Mesendoderm (in vitro differentiated cells): ENCODE results near the gene ZNF333.

Source experiments
- DNase-seq: peaks from one replicate; pipeline ENCODE4 v3.0.0; 2013
- H2AK5ac ChIP-seq: 2 replicates; pipeline ENCODE4 v1.6.1; 2013; ENCODE audit warnings: low read length, inconsistent platforms
- H2BK120ac ChIP-seq: 2 replicates; pipeline ENCODE4 v1.6.1; 2013; ENCODE audit warnings: low read depth, mild to moderate bottlenecking, low read length, moderate library complexity, mixed read lengths
- H2BK15ac ChIP-seq: replicated peaks from 2 replicates; pipeline ENCODE4 v1.6.1; 2013; ENCODE audit warnings: low read depth, mild to moderate bottlenecking, moderate library complexity
- H2BK5ac ChIP-seq: 2 replicates; pipeline ENCODE4 v1.6.1; 2013; ENCODE audit warnings: low read length, inconsistent platforms
- H3K18ac ChIP-seq: 2 replicates; pipeline ENCODE4 v1.6.1; 2013; ENCODE audit warnings: mild to moderate bottlenecking, low read length, mixed read lengths
- H3K23ac ChIP-seq: one replicate; pipeline ENCODE4 v1.6.1; 2013; ENCODE audit warnings: low read length
- H3K27ac ChIP-seq: 2 replicates; pipeline ENCODE4 v1.5.1; 2013; ENCODE audit warnings: low read depth, mild to moderate bottlenecking, inconsistent platforms, low read length, moderate library complexity
- H3K27me3 ChIP-seq: 2 replicates; pipeline ENCODE4 v1.6.1; 2013; ENCODE audit warnings: low read length, control low read depth, mild to moderate bottlenecking, inconsistent platforms; ENCODE audit not compliant: insufficient read depth, poor library complexity
- H3K36me3 ChIP-seq: 2 replicates; pipeline ENCODE4 v1.6.1; 2013; ENCODE audit warnings: low read length, inconsistent platforms; ENCODE audit not compliant: control insufficient read depth, insufficient read depth
- H3K4ac ChIP-seq: one replicate; pipeline ENCODE4 v1.6.1; 2013; ENCODE audit warnings: low read depth, mild to moderate bottlenecking, low read length, moderate library complexity
- H3K4me1 ChIP-seq: 2 replicates; pipeline ENCODE4 v1.6.1; 2013; ENCODE audit warnings: low read depth, low read length, inconsistent platforms; ENCODE audit not compliant: control insufficient read depth
- H3K4me2 ChIP-seq: 2 replicates; pipeline ENCODE4 v1.6.1; 2013; ENCODE audit warnings: low read length
- H3K4me3 ChIP-seq: 2 replicates; pipeline ENCODE4 v1.5.1; 2013; ENCODE audit warnings: mild to moderate bottlenecking, low read length
- H3K56ac ChIP-seq: one replicate; pipeline ENCODE4 v1.6.1; 2013; ENCODE audit warnings: low read length
- H3K79me1 ChIP-seq: 2 replicates; pipeline ENCODE4 v1.6.1; 2013; ENCODE audit warnings: low read length, inconsistent platforms
- H3K79me2 ChIP-seq: 2 replicates; pipeline ENCODE4 v1.6.1; 2013; ENCODE audit warnings: mild to moderate bottlenecking, low read length; ENCODE audit not compliant: control insufficient read depth, insufficient read depth
- H3K9ac ChIP-seq: 2 replicates; pipeline ENCODE4 v1.6.1; 2013; ENCODE audit warnings: low read length, inconsistent platforms
- H4K5ac ChIP-seq: one replicate; pipeline ENCODE4 v1.6.1; 2013; ENCODE audit warnings: low read length
- H4K8ac ChIP-seq: one replicate; pipeline ENCODE4 v1.6.1; 2013; ENCODE audit warnings: low read depth, mild to moderate bottlenecking, control low read depth, low read length, moderate library complexity
- WGBS: extraction: QIAGEN DNeasy Blood & Tissue Kit; methylation state at CpG from one replicate; pipeline ENCODE4 v1.1.7; 2013; ENCODE audit warnings: low lambda C conversion rate, missing lambda C conversion rate; ENCODE audit not compliant: insufficient coverage; ENCODE audit errors: extremely low coverage; 5-methylcytosine and 5-hydroxymethylcytosine counted together

Gene ZNF333

DNA sequence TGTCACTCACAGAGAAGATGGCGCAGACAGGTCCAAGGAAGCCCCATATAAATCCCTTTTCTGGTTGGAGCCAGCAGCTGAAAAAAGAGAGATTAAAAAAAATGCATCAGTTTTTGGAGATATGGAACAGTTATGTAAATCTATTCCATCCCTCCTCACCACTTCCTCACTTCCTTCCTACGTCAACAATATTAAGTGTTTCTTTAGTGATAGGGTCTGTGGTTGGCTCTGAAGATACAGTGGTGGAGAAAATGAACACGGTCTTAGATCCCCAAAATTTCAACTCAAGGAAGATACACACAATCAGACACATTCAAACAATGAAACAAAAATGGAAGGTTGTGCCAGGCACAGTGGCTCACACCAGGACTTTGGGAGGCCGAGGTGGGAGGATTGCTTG is 57.0 kb downstream of the ZNF333 start:
- no peaks in the 10 kb centered on the region for H3K79me1 ChIP-seq
- DNase-seq: no peak
- no CpG with 5 or more reads among the region's 4 CpGs for WGBS

DNA sequence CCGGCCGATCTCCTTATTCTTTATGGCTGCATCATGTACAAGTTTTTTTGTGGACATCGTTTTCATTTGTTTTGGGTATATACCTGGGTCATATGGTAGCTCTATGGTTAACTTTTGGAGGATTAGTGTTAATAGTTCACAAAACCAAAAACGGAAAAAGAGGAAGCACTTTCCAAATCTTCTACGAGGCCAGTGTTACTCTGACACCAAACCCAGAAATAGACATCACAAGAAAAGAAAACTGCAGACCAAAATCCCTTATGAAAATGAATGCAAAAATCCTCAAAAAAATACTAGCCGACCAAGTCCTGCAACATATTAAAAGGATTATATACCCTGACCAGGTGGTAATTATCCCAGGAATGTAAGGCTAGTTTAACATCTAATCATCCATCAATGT is 58.8 kb downstream of the ZNF333 start:
- no peak overlapping the region for H3K56ac ChIP-seq
- H3K18ac ChIP-seq: no peak overlapping the region
- H3K9ac ChIP-seq: no peak overlapping the region
- H2AK5ac ChIP-seq: no peak overlapping the region
- no peak for DNase-seq
- no peaks in the 10 kb centered on the region for H3K79me1 ChIP-seq
- no peak overlapping the region for H4K8ac ChIP-seq
- H3K4me1 ChIP-seq: no peaks in the 10 kb centered on the region
- H2BK15ac ChIP-seq: no peak overlapping the region
- no peaks in the 10 kb centered on the region for H3K79me2 ChIP-seq
- no peak overlapping the region for H3K27ac ChIP-seq
- no peaks in the 10 kb centered on the region for H3K36me3 ChIP-seq
- no peak overlapping the region for H3K4me3 ChIP-seq
- no peak overlapping the region for H3K23ac ChIP-seq
- H3K4ac ChIP-seq: no peak overlapping the region
- no peak overlapping the region for H2BK120ac ChIP-seq
- no peak overlapping the region for H4K5ac ChIP-seq
- WGBS: no CpG with 5 or more reads among the region's 6 CpGs
- H3K4me2 ChIP-seq: no peak overlapping the region
- no peak overlapping the region for H2BK5ac ChIP-seq
- H3K27me3 ChIP-seq: no peaks in the 10 kb centered on the region

More for the DNA sequence above, 57.0 kb downstream of the ZNF333 start:
- no peak overlapping the region for H3K18ac ChIP-seq
- no peaks in the 10 kb centered on the region for H3K27me3 ChIP-seq
- H3K36me3 ChIP-seq: no peaks in the 10 kb centered on the region
- H2BK5ac ChIP-seq: no peak overlapping the region
- H3K9ac ChIP-seq: no peak overlapping the region
- no peak overlapping the region for H3K4me2 ChIP-seq
- no peak overlapping the region for H3K23ac ChIP-seq
- H2BK15ac ChIP-seq: no peak overlapping the region
- H3K4ac ChIP-seq: no peak overlapping the region
- H3K4me3 ChIP-seq: no peak overlapping the region
- no peaks in the 10 kb centered on the region for H3K4me1 ChIP-seq
- H4K8ac ChIP-seq: no peak overlapping the region
- no peak overlapping the region for H2AK5ac ChIP-seq
- no peak overlapping the region for H3K56ac ChIP-seq
- H3K79me2 ChIP-seq: no peaks in the 10 kb centered on the region
- H2BK120ac ChIP-seq: no peak overlapping the region
- no peak overlapping the region for H4K5ac ChIP-seq
- no peak overlapping the region for H3K27ac ChIP-seq

DNA sequence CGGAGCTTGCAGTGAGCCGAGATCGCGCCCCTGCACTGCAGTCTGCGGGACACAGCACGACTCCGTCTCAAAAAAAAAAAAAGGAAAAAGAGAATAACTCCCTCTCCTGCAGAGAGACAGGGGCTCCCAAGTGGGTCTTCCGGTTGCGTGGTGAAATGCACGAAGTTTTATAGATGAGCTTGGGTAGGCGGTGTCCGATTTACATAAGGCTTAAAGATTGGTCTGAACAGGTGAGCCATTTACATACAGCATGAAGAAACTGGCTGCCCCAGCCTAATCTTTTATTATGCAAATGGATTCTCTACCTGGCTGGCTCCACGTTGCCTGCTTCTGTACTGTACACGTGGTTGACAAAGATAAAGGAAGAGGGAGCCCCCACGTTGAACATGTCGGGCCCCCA is 69.0 kb downstream of the ZNF333 start:
- no peak overlapping the region for H2BK5ac ChIP-seq
- H3K18ac ChIP-seq: no peak overlapping the region
- H4K5ac ChIP-seq: no peak overlapping the region
- peak overlapping the region; percentile 44 for H4K8ac ChIP-seq
- H3K4ac ChIP-seq: no peak overlapping the region
- H3K36me3 ChIP-seq: no peaks in the 10 kb centered on the region
- no peak overlapping the region for H2AK5ac ChIP-seq
- WGBS: no CpG with 5 or more reads among the region's 16 CpGs
- H3K9ac ChIP-seq: no peak overlapping the region
- H3K4me1 ChIP-seq: no peaks in the 10 kb centered on the region
- H3K4me2 ChIP-seq: peak overlapping the region; percentile 36
- no peaks in the 10 kb centered on the region for H3K79me1 ChIP-seq
- no peak overlapping the region for H3K27ac ChIP-seq
- no peak overlapping the region for H3K23ac ChIP-seq
- H2BK120ac ChIP-seq: no peak overlapping the region
- H3K56ac ChIP-seq: peak overlapping the region; percentile 56
- no peak overlapping the region for H3K4me3 ChIP-seq
- H3K79me2 ChIP-seq: no peaks in the 10 kb centered on the region
- no peaks in the 10 kb centered on the region for H3K27me3 ChIP-seq
- DNase-seq: peak; percentile 39
- no peak overlapping the region for H2BK15ac ChIP-seq

DNA sequence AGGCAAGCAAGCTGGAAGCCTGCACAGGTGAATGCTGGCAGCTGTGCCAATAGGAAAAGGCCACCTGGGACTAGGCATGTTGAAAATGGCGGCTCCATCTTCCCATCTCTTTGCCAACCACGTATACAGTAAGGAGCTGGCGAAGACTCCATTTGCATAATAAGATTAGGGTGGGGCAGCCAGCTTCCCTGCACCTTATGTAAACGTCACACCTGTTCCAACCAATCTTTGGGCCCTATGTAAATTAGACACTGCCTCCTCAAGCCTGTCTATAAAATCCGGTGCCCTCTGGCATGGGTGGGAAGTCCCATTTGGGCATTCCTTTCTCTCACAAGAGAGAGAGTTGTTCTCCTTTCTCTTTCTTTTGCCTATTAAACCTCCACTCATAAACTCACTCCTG is 71.8 kb downstream of the ZNF333 start:
- no peaks in the 10 kb centered on the region for H3K27me3 ChIP-seq
- no peak overlapping the region for H3K27ac ChIP-seq
- H3K4me3 ChIP-seq: no peak overlapping the region
- no peak overlapping the region for H3K9ac ChIP-seq
- H3K79me1 ChIP-seq: no peaks in the 10 kb centered on the region
- H3K23ac ChIP-seq: no peak overlapping the region
- H4K5ac ChIP-seq: no peak overlapping the region
- H3K56ac ChIP-seq: no peak overlapping the region
- no peak overlapping the region for H3K18ac ChIP-seq
- DNase-seq: no peak
- H2BK5ac ChIP-seq: no peak overlapping the region
- no peaks in the 10 kb centered on the region for H3K36me3 ChIP-seq
- H3K79me2 ChIP-seq: no peaks in the 10 kb centered on the region
- no peak overlapping the region for H3K4ac ChIP-seq
- no peak overlapping the region for H4K8ac ChIP-seq
- H3K4me1 ChIP-seq: no peaks in the 10 kb centered on the region
- H2BK120ac ChIP-seq: no peak overlapping the region
- no CpG with 5 or more reads among the region's 5 CpGs for WGBS
- H2BK15ac ChIP-seq: no peak overlapping the region
- no peak overlapping the region for H3K4me2 ChIP-seq
- H2AK5ac ChIP-seq: no peak overlapping the region

DNA sequence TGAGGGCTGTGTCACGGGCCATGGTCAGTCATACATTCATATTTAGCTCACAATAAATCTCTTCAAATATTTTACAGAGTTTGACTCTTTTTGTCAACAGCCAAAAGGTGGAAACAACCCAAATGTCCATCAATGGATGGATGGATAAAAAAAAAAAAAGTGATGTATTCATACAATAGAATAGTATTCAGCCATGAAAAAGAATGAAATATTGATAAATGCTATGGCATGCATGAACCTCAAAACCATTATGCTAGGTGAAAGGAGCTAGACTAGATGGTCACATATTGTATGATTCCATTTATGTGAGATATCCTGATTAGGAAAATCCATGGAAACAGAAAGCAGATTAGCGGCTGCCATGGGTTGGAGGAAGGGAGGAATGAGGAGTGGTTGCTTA is 72.3 kb downstream of the ZNF333 start:
- Histone ChIP-seq H2AK5ac (no peak overlapping the region), H3K23ac (no peak overlapping the region), H2BK5ac (no peak overlapping the region), H2BK15ac (no peak overlapping the region), H3K4ac (no peak overlapping the region), H3K4me3 (no peak overlapping the region), H3K36me3 (no peaks in the 10 kb centered on the region), H3K27ac (no peak overlapping the region), H3K18ac (no peak overlapping the region), H3K4me2 (no peak overlapping the region), H3K79me1 (no peaks in the 10 kb centered on the region), H3K27me3 (no peaks in the 10 kb centered on the region), H3K79me2 (no peaks in the 10 kb centered on the region), H3K9ac (no peak overlapping the region), H4K8ac (no peak overlapping the region), H3K56ac (no peak overlapping the region), H3K4me1 (no peaks in the 10 kb centered on the region), H2BK120ac (no peak overlapping the region), H4K5ac (no peak overlapping the region)
- WGBS: no CpG with 5 or more reads among the region's 2 CpGs
- no peak for DNase-seq

DNA sequence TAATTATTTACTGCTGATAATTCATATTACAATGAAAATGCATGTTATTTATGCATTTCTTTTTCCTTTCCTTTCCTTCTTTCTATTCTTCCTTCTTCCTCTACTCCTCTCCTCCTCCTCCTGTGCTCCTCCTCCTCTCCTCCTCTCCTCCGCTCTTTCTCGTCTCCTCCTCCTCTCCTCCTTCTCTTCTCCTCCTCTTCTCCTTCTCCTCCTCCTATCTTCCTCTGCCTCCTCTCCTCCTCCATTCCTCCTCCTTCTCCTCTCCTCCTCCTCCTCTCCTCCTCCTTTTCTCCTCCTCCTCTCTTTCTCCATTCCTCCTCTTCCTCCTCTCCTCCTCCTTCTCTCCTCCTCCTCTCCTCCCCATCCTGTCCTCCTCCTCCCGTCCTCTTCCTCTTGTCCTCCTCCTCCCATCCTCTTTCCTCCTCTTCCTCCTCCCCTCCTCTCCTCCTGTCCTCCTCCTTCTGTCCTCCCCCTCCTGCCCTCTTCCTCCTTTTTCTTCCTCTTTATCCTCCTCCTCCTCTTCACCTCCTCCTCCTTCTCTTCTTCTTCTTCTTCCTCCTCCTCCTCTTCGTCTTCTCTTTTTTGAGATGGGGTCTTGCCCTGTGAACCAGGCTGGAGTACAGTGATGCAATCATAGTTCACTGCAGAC is 73.8 kb downstream of the ZNF333 start:
- H3K36me3 ChIP-seq: no peaks in the 10 kb centered on the region
- H3K4me1 ChIP-seq: no peaks in the 10 kb centered on the region
- H2BK15ac ChIP-seq: no peak overlapping the region
- no peak overlapping the region for H4K8ac ChIP-seq
- no peak overlapping the region for H3K4ac ChIP-seq
- H3K4me3 ChIP-seq: no peak overlapping the region
- H3K27me3 ChIP-seq: no peaks in the 10 kb centered on the region
- H4K5ac ChIP-seq: no peak overlapping the region
- no peak overlapping the region for H2AK5ac ChIP-seq
- no peak overlapping the region for H2BK120ac ChIP-seq
- no peak overlapping the region for H3K9ac ChIP-seq
- no peaks in the 10 kb centered on the region for H3K79me2 ChIP-seq
- H3K27ac ChIP-seq: no peak overlapping the region
- no peak overlapping the region for H3K18ac ChIP-seq
- no CpG with 5 or more reads among the region's 4 CpGs for WGBS
- no peak overlapping the region for H2BK5ac ChIP-seq
- DNase-seq: no peak
- no peak overlapping the region for H3K56ac ChIP-seq
- no peak overlapping the region for H3K4me2 ChIP-seq
- no peaks in the 10 kb centered on the region for H3K79me1 ChIP-seq
- H3K23ac ChIP-seq: no peak overlapping the region
